Measurements from ENCODE around the gene RAB38. TPM values are rescaled to one million over a fixed set of nuclear protein-coding genes. Genes with fewer than 3 reads are reported as not detected.

RAB38 gene
- total RNA-seq, 2 donors from 2014 or later = 3.1 TPM; not detected in 1

DNA sequence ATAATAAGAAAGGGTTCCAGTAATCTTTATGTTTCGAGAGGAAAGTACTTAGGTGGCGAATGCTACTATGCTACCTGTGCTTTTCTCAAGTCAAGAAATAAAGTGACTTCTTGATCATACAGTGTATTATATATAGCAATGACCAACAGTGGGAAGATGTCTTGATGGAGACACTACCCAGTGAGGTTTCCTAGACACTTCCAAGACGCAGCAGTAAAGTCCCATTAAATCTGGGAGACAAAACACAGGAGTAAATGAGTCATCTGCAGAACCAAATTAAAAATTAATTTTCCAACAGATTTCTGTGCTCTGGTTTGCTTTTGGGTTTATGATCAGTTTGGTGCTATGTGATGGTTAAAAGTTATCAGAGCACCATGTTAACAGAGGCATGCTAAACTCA is 29.1 kb upstream of the RAB38 start:
- no peak for DNase-seq
- H3K27ac ChIP-seq = no peak overlapping the region
- TF ChIP-seq, protein P1, sequence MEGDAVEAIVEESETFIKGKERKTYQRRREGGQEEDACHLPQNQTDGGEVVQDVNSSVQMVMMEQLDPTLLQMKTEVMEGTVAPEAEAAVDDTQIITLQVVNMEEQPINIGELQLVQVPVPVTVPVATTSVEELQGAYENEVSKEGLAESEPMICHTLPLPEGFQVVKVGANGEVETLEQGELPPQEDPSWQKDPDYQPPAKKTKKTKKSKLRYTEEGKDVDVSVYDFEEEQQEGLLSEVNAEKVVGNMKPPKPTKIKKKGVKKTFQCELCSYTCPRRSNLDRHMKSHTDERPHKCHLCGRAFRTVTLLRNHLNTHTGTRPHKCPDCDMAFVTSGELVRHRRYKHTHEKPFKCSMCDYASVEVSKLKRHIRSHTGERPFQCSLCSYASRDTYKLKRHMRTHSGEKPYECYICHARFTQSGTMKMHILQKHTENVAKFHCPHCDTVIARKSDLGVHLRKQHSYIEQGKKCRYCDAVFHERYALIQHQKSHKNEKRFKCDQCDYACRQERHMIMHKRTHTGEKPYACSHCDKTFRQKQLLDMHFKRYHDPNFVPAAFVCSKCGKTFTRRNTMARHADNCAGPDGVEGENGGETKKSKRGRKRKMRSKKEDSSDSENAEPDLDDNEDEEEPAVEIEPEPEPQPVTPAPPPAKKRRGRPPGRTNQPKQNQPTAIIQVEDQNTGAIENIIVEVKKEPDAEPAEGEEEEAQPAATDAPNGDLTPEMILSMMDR (IDR thresholded peaks at IDR 0.05) = no peak
- no peak for TF ChIP-seq POLR2A (IDR thresholded peaks at IDR 0.05)
- H3K9me3 ChIP-seq = no peaks in the 10 kb centered on the region
- H3K36me3 ChIP-seq (replicated peaks in 1 of 2; ENCODE audit: insufficient read depth in 1 of 2, low read depth in 2 of 2) = no peaks in the 10 kb centered on the region
- no peaks in the 10 kb centered on the region for H3K27me3 ChIP-seq
- intact Hi-C loops (cut with DNase I) = no loop called here
- no peaks in the 10 kb centered on the region for H3K4me1 ChIP-seq
- 88 to 92% methylated on average over 3 of the region's 3 CpGs for WGBS, 2 donors
- no peak for ATAC-seq
- no peak overlapping the region for H3K4me3 ChIP-seq

DNA sequence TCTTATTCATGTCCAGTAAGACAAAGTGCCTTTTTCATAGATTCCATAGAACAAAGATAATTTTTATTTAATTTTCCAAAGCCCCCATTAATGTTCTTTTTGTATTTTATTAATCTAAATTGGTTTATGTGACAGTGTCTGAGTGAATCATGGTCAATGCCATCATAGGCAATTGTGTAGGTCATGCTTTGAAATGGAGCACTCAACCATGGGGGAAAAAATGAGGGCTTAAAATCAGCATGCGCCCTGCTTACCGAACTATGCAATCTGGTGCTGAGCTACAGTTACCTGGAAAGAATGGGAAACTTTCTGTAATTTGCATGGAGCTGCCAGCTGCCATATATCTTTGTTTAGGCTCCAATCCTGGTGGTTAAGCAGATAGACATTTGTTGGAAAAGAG is 28.4 kb upstream of the RAB38 start:
- H3K36me3 ChIP-seq (replicated peaks in 1 of 2; ENCODE audit: insufficient read depth in 1 of 2, low read depth in 2 of 2) = no peaks in the 10 kb centered on the region
- ATAC-seq (no peak), DNase-seq (no peak)
- 85 to 92% methylated on average over 2 of the region's 2 CpGs for WGBS, 2 donors
- no peaks in the 10 kb centered on the region for H3K4me1 ChIP-seq
- no peaks in the 10 kb centered on the region for H3K9me3 ChIP-seq
- TF ChIP-seq POLR2A (IDR thresholded peaks at IDR 0.05) = no peak
- TF ChIP-seq, protein P1 (IDR thresholded peaks at IDR 0.05) = no peak
- H3K27me3 ChIP-seq = no peaks in the 10 kb centered on the region
- no peak overlapping the region for H3K4me3 ChIP-seq
- intact Hi-C loops (cut with DNase I) = no loop called here
- no peak overlapping the region for H3K27ac ChIP-seq

DNA sequence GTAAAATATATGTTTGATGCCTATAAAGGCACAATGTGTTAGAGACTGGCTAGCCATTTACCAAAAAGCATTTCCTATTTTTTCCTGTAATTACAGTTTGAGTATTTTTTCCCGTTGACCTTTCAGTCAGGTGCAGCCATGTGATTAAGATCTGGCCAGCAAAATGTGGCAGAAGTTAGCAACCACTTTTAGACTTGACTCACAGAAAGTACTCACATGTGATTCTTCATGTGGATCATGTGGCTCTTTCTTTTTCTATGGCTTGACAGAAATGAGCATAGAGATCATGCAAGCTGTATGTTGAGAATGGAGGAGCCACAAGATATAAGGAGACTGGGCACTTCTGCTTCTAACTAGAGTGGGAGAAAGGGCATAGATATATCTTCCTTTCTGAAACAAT is 27.3 kb upstream of the RAB38 start:
- intact Hi-C loops (cut with DNase I) = no loop called here
- TF ChIP-seq, protein P1 (IDR thresholded peaks at IDR 0.05) = no peak
- TF ChIP-seq POLR2A (IDR thresholded peaks at IDR 0.05) = no peak
- Histone ChIP-seq H3K27me3 (no peaks in the 10 kb centered on the region), H3K4me3 (no peak overlapping the region), H3K9me3 (no peaks in the 10 kb centered on the region), H3K36me3 (replicated peaks in 1 of 2; ENCODE audit: insufficient read depth in 1 of 2, low read depth in 2 of 2) (no peaks in the 10 kb centered on the region), H3K4me1 (no peaks in the 10 kb centered on the region), H3K27ac (no peak overlapping the region)
- 43% methylated on average over 1 of the region's 1 CpG for WGBS, 2 donors
- DNase-seq (no peak), ATAC-seq (no peak)

DNA sequence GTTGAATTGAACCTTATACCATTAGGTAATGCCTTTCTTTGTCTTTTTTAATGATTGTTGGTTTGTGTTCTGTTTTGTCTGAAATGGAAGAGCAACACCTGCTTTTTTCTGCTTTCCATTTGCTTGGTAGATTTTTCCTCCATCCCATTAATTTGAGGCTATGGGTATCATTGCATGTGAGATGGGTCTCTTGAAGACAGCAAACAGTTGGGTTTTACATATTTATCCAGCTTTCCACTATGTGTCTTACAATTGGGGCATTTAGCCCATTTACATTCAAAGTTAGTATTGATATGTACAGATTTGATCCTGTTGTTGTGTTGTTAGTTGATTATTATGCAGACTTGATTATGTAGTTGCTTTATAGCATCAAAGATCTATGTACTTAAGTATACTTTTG is 21.1 kb upstream of the RAB38 start:
- Histone ChIP-seq H3K36me3 (replicated peaks in 1 of 2; ENCODE audit: insufficient read depth in 1 of 2, low read depth in 2 of 2) (no peaks in the 10 kb centered on the region), H3K27ac (no peak overlapping the region), H3K27me3 (no peaks in the 10 kb centered on the region), H3K9me3 (no peaks in the 10 kb centered on the region), H3K4me1 (no peaks in the 10 kb centered on the region), H3K4me3 (no peak overlapping the region)
- intact Hi-C loops (cut with DNase I) = no loop called here
- no peak for ATAC-seq
- TF ChIP-seq POLR2A (IDR thresholded peaks at IDR 0.05) = no peak
- TF ChIP-seq, protein P1 (IDR thresholded peaks at IDR 0.05) = no peak
- no peak for DNase-seq

DNA sequence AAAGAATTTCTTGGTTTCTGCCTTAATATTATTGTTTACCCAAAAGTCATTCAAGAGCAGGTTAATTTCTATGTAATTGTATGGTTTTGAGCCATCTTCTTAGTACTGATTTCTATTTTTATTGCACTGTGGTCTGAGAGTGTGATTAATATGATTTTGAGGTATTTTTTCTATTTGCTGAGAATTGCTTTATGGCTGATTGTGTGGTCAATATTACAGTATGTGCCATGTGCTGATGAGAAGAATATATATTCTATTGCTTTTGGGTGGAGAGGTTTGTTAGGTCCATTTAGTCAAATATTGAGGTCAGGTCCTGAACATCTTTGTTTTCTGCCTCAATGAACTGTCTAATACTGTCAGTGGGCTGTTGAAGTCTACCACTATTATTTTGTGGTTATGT is 20.7 kb upstream of the RAB38 start:
- no peaks in the 10 kb centered on the region for H3K9me3 ChIP-seq
- H3K4me1 ChIP-seq = no peaks in the 10 kb centered on the region
- no peaks in the 10 kb centered on the region for H3K36me3 ChIP-seq (replicated peaks in 1 of 2; ENCODE audit: insufficient read depth in 1 of 2, low read depth in 2 of 2)
- DNase-seq = no peak
- H3K27me3 ChIP-seq = no peaks in the 10 kb centered on the region
- TF ChIP-seq, protein P1 (IDR thresholded peaks at IDR 0.05) = no peak
- TF ChIP-seq POLR2A (IDR thresholded peaks at IDR 0.05) = no peak
- no peak overlapping the region for H3K4me3 ChIP-seq
- no peak overlapping the region for H3K27ac ChIP-seq
- intact Hi-C loops (cut with DNase I) = no loop called here
- ATAC-seq = no peak
